Activated CD8-positive, alpha-beta memory T cell treated with anti-CD3 and anti-CD28 coated beads for 1 hour (primary cell): Measurements from ENCODE around the gene KDM2A.
"Not testable (repeated sequence)": the region's sequence is repeated elsewhere in the genome, so short reads cannot be mapped to it uniquely, and the experiment has no call there.

Experiments
- DNase-seq, 2 donors: peaks; one replicate each; pipeline ENCODE4 v3.0.0-alpha.2; 2020; ENCODE audit warnings: low read depth in 1 of 2; ENCODE audit errors: extremely low read depth in 1 of 2

Gene KDM2A

GRCh38 chr11:67230886-67231285, 111.8 kb downstream of the KDM2A start:
- DNase-seq, result no peak

DNA sequence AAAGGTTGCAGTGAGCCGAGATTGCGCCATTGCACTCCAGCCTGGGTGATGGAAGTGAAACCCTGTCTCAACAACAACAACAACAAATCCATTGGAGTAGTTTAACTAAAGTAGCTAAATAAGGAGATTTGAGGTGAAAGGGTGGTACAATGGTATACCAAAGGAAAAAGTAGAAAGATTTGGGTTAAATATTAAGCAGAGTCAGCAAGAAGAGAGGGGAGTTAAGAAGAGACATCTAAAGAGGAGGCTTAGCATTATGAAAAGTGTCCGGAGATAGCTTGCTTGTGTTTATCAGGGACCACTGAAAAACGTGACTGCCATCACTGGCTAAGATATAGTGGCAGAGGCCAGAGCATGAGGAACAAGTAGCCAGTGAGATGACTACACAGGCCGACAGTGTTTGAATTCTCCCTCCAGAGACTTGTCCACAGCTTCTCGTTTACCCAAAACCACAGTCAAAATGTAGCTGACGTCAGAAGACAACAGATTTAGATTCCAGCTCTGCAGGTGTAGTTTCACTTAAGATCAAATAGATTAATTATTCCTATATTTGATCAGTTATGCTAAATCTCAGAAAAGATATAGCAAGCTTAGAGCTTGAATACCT, 114.6 kb downstream of the KDM2A start:
- no peak for DNase-seq

GRCh38 chr11:67234571-67234970, 115.5 kb downstream of the KDM2A start:
- DNase-seq, result not testable (repeated sequence)

GRCh38 chr11:67237574-67237973, 118.5 kb downstream of the KDM2A start:
- no peak for DNase-seq

GRCh38 chr11:67238894-67239782, 120.1 kb downstream of the KDM2A start:
- DNase-seq, result no peak

DNA sequence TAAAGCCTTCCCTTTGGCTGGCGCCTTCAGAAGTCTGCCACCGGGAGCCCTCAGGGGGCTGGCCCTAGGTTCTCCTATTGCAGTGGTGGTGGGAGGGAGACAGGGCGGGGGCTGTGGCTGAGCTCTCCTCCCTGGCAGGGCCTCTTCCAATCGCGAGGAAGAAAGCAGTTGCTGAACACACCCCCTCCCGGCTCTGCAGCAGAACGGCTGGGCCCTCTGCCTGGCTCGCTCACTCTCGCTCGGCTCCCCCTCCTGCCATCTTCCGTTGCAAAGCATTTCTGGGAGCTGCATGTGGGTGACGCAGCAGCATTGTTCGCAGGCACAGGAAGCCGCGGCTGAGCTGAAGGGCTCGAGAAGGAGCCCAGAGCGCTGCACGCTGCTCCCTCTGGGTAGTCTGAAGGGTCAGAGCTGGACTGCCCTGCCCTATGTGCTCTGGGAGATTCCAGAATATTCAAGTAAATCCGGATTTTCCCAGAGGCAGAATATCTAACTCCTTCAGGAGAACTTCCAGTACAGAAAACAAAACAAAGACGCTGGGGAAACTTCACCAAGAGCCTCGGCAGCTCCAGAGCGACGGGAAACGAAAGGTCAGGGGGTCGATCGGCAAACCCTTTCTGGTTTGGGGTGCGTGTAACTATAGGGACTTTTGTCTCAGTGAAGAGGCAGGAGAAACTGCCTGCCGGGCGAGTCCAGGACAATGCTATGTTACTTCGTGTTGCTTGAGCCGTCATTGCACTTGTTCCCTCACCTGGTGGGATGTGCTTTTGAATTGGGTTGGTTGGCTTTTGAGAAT, 120.9 kb downstream of the KDM2A start:
- DNase-seq, result peak; percentile 86 to 93

- DNase-seq, result peak; percentile 63 to 74
Measured at GRCh38 chr11:67240576-67241389, 121.7 kb downstream of the KDM2A start.

GRCh38 chr11:67242548-67242947, 123.5 kb downstream of the KDM2A start:
- DNase-seq, result no peak

DNA sequence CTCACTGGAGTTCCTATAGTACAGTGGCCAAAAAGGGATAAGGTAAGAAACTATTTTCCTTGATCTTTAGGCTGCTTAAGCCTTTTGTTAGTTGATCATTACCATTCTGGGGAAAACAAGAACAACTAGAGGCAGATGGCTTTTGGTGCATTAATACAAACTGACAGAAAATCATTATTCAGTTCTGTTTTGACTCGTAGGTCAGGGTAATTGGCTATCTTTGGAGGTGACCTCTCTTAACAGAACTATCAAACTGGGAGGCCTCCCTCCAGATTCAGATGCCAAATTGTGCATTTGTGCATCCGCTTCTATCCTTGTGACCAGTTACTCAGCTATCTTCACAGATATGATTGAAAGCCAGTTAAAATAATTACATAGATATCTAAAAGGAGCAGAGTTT, 124.0 kb downstream of the KDM2A start:
- DNase-seq, result no peak

DNA sequence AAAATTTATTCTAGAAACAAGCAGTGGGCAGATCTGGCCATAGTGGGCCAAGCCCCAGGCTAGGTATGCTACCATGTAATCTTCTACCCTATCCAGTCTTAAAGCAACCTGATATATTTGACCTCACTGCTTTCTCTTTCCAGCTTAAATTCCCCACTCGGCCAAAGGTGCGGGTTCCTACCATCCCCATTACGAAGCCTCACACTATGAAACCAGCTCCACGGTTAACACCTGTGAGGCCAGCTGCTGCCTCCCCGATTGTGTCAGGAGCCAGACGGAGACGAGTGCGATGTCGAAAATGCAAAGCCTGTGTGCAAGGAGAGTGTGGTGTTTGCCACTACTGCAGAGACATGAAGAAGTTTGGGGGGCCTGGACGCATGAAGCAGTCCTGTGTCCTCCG, 126.0 kb downstream of the KDM2A start:
- DNase-seq, result no peak

DNA sequence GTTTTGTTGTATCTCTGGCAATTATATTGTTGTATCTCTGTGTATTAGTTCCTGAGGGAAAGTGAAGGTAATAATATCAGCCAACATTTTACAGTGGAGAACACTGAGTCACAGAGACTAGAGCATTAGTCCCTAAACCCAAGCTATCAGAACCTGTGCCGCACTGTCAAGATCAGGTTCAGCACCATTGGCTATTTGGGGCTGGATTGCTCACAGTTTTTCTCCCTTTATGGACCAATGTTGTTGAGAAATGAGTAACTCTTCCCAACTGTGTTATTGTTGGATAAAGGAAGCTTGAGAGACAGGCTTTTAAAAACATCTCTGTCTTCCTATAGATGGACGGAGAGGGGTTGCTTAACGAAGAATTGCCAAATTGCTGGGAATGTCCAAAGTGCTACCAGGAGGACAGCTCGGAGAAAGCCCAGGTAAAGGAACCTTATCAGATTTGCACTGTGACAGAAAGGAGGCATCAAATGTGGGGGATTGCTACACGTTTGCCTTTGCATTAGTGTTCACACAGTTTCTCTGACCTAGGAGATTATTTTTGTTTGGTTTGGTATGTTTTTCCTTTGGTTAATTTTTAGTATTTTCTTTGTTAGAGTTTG, 129.0 kb downstream of the KDM2A start:
- no peak for DNase-seq

DNA sequence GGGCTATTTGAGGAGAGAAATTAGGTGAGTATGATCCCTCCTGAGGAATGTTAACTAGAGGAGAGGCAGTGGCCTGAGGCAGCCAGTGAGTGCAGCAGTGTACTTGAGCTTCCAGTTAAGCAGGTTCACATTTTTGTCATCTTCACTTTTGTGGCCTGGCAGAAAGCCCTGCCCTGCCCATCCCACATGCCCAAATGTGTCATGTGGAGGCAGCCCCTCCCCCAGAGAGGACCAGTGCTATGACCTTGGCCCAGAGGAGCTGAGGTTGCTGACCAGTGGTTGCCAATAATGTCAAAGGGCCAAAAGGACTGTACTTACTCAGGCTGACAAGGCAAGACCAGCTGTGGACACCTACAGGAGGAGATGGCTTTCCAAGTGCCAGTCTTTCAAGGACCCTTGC, 129.6 kb downstream of the KDM2A start:
- DNase-seq, result no peak

GRCh38 chr11:67250059-67251043, 131.3 kb downstream of the KDM2A start:
- no peak for DNase-seq

DNA sequence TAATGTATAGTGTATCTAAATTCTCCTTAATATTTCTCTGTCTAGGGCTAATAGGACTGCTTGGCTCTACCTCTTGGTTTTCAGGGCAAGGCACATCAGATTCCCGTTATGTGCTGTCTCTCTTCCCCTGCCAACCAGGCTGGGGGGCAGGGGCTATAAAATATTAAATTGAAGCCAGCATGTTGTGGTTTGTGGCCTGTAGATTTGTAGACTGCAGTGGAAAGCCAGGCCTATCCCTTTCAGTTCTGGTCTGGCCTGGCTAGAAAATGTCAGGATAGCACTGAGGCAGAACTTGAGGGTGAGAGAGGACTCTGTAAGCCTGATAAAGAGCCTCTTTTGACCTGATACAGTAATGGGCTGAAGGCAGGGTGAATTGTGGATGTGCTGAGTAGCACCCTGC, 132.8 kb downstream of the KDM2A start:
- no peak for DNase-seq

- DNase-seq, result no peak
Measured at GRCh38 chr11:67252831-67253239, 133.8 kb downstream of the KDM2A start.

DNA sequence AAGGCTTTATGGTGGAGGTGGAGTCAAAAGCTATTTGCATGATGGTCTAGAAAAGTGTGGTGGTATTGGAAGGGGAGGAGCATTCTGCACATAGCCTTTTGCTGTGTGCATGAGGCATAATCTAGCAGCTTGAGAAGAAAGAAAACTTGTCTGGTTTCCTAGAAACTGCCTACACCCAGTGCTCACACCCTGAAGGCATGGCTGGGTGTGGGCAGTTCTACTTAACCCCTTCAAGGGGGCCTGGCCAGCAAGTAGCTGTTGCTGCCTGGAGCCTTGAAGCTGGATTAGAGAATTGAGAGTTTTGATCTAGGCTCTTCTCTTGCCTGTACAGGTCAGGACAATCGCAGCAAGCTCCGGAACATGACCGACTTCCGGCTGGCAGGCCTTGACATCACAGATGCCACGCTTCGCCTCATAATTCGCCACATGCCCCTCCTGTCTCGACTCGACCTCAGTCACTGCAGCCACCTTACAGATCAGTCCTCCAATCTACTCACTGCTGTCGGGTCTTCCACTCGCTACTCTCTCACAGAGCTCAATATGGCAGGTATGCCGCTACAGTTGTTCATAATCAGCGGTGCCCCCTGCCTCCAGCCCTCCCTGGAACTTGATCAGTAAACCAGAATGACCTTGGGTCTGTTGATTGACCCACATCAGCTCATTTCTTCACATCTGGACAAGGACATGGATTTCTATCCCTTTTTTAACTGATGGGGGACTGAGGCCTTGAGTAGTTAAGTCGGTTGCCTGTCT, 135.0 kb downstream of the KDM2A start:
- DNase-seq, result no peak

- DNase-seq, result no peak
Measured at GRCh38 chr11:67254798-67255197, 135.7 kb downstream of the KDM2A start.

DNA sequence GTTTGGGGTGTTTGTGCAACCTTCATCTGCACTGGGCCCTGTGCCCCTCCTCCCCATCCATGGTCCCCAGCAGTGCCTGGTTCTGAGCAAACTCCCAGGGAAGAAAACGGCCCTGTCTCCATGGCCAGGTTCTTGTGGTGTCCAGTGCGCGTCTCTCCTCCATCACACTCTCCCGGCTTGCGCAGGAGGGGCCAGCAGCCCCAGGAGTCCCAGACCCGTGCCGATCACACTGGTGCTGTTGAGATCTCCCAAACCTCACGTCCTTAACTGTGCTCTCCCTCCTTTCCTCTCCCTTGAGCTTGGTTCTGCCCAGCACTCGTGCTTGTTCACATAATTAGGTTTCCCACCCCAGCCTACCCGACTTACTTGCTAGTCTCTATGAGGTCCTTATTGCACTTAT, 136.3 kb downstream of the KDM2A start:
- DNase-seq, result no peak
